GM21515 (cell line): ENCODE measurements around the gene ZNF592.

ENCODE experiments used
- ATAC-seq: cut with Tn5 transposase; IDR thresholded peaks from one replicate; pipeline ENCODE4 v1.9.1; 2021; ENCODE audit not compliant: unreplicated experiment

The ZNF592 gene

GRCh38 chr15:84773716-84774115 is 25.3 kb downstream of the ZNF592 start:
- no peak for ATAC-seq

GRCh38 chr15:84775867-84776449 is 27.6 kb downstream of the ZNF592 start:
- no peak for ATAC-seq

GRCh38 chr15:84778194-84778593 is 29.8 kb downstream of the ZNF592 start:
- ATAC-seq = no peak

GRCh38 chr15:84780492-84780891 is 32.1 kb downstream of the ZNF592 start:
- no peak for ATAC-seq

- ATAC-seq = no peak
Observed at GRCh38 chr15:84781495-84781894, 33.1 kb downstream of the ZNF592 start.

GRCh38 chr15:84782346-84782745 is 34.0 kb downstream of the ZNF592 start:
- no peak for ATAC-seq

- no peak for ATAC-seq
Observed at GRCh38 chr15:84783493-84784251, 35.3 kb downstream of the ZNF592 start.

GRCh38 chr15:84784262-84784661 is 35.9 kb downstream of the ZNF592 start:
- no peak for ATAC-seq

GRCh38 chr15:84785053-84785452 is 36.7 kb downstream of the ZNF592 start:
- no peak for ATAC-seq

- no peak for ATAC-seq
Observed at GRCh38 chr15:84788500-84788899, 40.1 kb downstream of the ZNF592 start.

- ATAC-seq = no peak
Observed at GRCh38 chr15:84789762-84790161, 41.4 kb downstream of the ZNF592 start.

- no peak for ATAC-seq
Observed at GRCh38 chr15:84790676-84791075, 42.3 kb downstream of the ZNF592 start.

- ATAC-seq = no peak
Observed at GRCh38 chr15:84791763-84792162, 43.4 kb downstream of the ZNF592 start.

GRCh38 chr15:84793431-84794161 is 45.2 kb downstream of the ZNF592 start:
- no peak for ATAC-seq

- ATAC-seq = no peak
Observed at GRCh38 chr15:84794162-84794547, 45.8 kb downstream of the ZNF592 start.

- no peak for ATAC-seq
Observed at GRCh38 chr15:84795186-84795585, 46.8 kb downstream of the ZNF592 start.

GRCh38 chr15:84797212-84797611 is 48.8 kb downstream of the ZNF592 start:
- no peak for ATAC-seq

GRCh38 chr15:84797801-84798200 is 49.4 kb downstream of the ZNF592 start:
- no peak for ATAC-seq

GRCh38 chr15:84798436-84798946 is 50.1 kb downstream of the ZNF592 start:
- ATAC-seq = no peak

GRCh38 chr15:84799511-84800187 is 51.3 kb downstream of the ZNF592 start:
- ATAC-seq = no peak

- no peak for ATAC-seq
Observed at GRCh38 chr15:84800365-84800806, 52.0 kb downstream of the ZNF592 start.
